RWPE2 (cell line): ENCODE results near the gene KIAA0930.

Experiments
- ATAC-seq: fragments of 200-7000 bp; cut with Tn5 transposase; 3 replicates; pipeline ENCODE4 v1.9.1; 2021; ENCODE audit warnings: low read depth
- DNase-seq: peaks from one replicate; pipeline ENCODE4 v3.0.0-alpha.2; 2020; ENCODE audit warnings: low spot score
- H3K27ac ChIP-seq: fragments of 450-650 bp; 2 replicates; pipeline ENCODE4 v1.5.1; 2017; ENCODE audit warnings: mild to moderate bottlenecking; ENCODE audit not compliant: poor library complexity, severe bottlenecking
- H3K27me3 ChIP-seq: fragments of 250-450 bp; sonication (Bioruptor Pico); 2 replicates; pipeline ENCODE4 v1.5.1; 2021; ENCODE audit warnings: mild to moderate bottlenecking, moderate library complexity; ENCODE audit not compliant: insufficient read depth, poor library complexity, severe bottlenecking
- H3K36me3 ChIP-seq: fragments of 250-450 bp; sonication (Bioruptor Pico); 2 replicates; pipeline ENCODE4 v1.5.1; 2020; ENCODE audit warnings: low read depth, mild to moderate bottlenecking, moderate library complexity
- H3K4me1 ChIP-seq: fragments of 250-450 bp; sonication (Bioruptor Pico); 2 replicates; pipeline ENCODE4 v1.5.1; 2021; ENCODE audit warnings: mild to moderate bottlenecking, moderate library complexity; ENCODE audit not compliant: insufficient read depth, poor library complexity, severe bottlenecking
- H3K4me3 ChIP-seq: fragments of 250-450 bp; sonication (Bioruptor Pico); 2 replicates; pipeline ENCODE4 v1.5.1; 2021; ENCODE audit warnings: mild to moderate bottlenecking, moderate library complexity; ENCODE audit not compliant: severe bottlenecking
- H3K9me3 ChIP-seq: fragments of 250-450 bp; sonication (Bioruptor Pico); 2 replicates; pipeline ENCODE4 v1.5.1; 2021; ENCODE audit warnings: mild to moderate bottlenecking, moderate library complexity; ENCODE audit not compliant: severe bottlenecking
- CTCF ChIP-seq: fragments of 450-650 bp; IDR thresholded peaks from one replicate; pipeline ENCODE4 v1.5.1; 2017; ENCODE audit warnings: mild to moderate bottlenecking, moderate library complexity; ENCODE audit not compliant: poor library complexity, severe bottlenecking

KIAA0930 gene

GRCh38 chr22:45206233-45206632 lies 34.5 kb downstream of the KIAA0930 start:
- no peak for TF ChIP-seq CTCF
- no peak overlapping the region for H3K4me3 ChIP-seq
- H3K36me3 ChIP-seq, result peaks cover 34% of the 10 kb centered on the region
- DNase-seq, result no peak
- no peaks in the 10 kb centered on the region for H3K4me1 ChIP-seq
- H3K27ac ChIP-seq, result no peak overlapping the region
- no peaks in the 10 kb centered on the region for H3K9me3 ChIP-seq
- H3K27me3 ChIP-seq, result no peaks in the 10 kb centered on the region
- no peak for ATAC-seq

- ATAC-seq (no peak), DNase-seq (no peak)
- Histone ChIP-seq H3K9me3 (no peaks in the 10 kb centered on the region), H3K4me3 (no peak overlapping the region), H3K36me3 (peaks cover 33% of the 10 kb centered on the region), H3K27me3 (no peaks in the 10 kb centered on the region), H3K27ac (no peak overlapping the region), H3K4me1 (no peaks in the 10 kb centered on the region)
- no peak for TF ChIP-seq CTCF
These were observed 35.3 kb downstream of the KIAA0930 start for GRCh38 chr22:45205276-45205925.

- no peak for ATAC-seq
- Histone ChIP-seq H3K27me3 (no peaks in the 10 kb centered on the region), H3K9me3 (no peaks in the 10 kb centered on the region), H3K27ac (no peak overlapping the region), H3K4me3 (no peak overlapping the region), H3K36me3 (peaks cover 34% of the 10 kb centered on the region), H3K4me1 (no peaks in the 10 kb centered on the region)
- DNase-seq, result no peak
- TF ChIP-seq CTCF, result no peak
These were observed 35.9 kb downstream of the KIAA0930 start for GRCh38 chr22:45204819-45205218.

- Histone ChIP-seq H3K9me3 (no peaks in the 10 kb centered on the region), H3K4me3 (no peak overlapping the region), H3K36me3 (peaks cover 40% of the 10 kb centered on the region), H3K27me3 (no peaks in the 10 kb centered on the region), H3K27ac (no peak overlapping the region), H3K4me1 (no peaks in the 10 kb centered on the region)
- no peak for TF ChIP-seq CTCF
- DNase-seq (no peak), ATAC-seq (no peak)
These were observed 36.5 kb downstream of the KIAA0930 start for GRCh38 chr22:45204241-45204640.

- no peak for ATAC-seq
- no peak overlapping the region for H3K4me3 ChIP-seq
- H3K27ac ChIP-seq, result no peak overlapping the region
- TF ChIP-seq CTCF, result no peak
- peaks cover 42% of the 10 kb centered on the region for H3K36me3 ChIP-seq
- no peaks in the 10 kb centered on the region for H3K4me1 ChIP-seq
- no peak for DNase-seq
- H3K27me3 ChIP-seq, result no peaks in the 10 kb centered on the region
- no peaks in the 10 kb centered on the region for H3K9me3 ChIP-seq
These were observed 37.3 kb downstream of the KIAA0930 start for GRCh38 chr22:45203150-45203951.
